Nephron progenitor cell (in vitro differentiated cells): Measurements from ENCODE around the gene FNDC3B.
"Not testable (repeated sequence)": the region's sequence is repeated elsewhere in the genome, so short reads cannot be mapped to it uniquely, and the experiment has no call there.

Experiments
- DNase-seq: peaks from one replicate; pipeline ENCODE4 v3.0.0; 2021
- H3K27ac Mint-ChIP-seq: 2 replicates; pipeline ENCODE4 v1.8.0; 2021; ENCODE audit warnings: mild to moderate bottlenecking, moderate library complexity, mixed read lengths
- H3K27me3 Mint-ChIP-seq: 2 replicates; pipeline ENCODE4 v1.8.0; 2021; ENCODE audit warnings: mild to moderate bottlenecking, low read depth, mixed read lengths; ENCODE audit not compliant: poor library complexity
- H3K36me3 Mint-ChIP-seq: 2 replicates; pipeline ENCODE4 v1.8.0; 2021; ENCODE audit warnings: low read depth, mixed read lengths
- H3K4me1 Mint-ChIP-seq: 2 replicates; pipeline ENCODE4 v1.8.0; 2021; ENCODE audit warnings: mixed read lengths
- H3K4me3 Mint-ChIP-seq: 2 replicates; pipeline ENCODE4 v1.8.0; 2021; ENCODE audit warnings: mild to moderate bottlenecking, moderate library complexity, mixed read lengths
- H3K9me3 Mint-ChIP-seq: 2 replicates; pipeline ENCODE4 v1.8.0; 2021; ENCODE audit warnings: mild to moderate bottlenecking, moderate library complexity, mixed read lengths
- CTCF ChIP-seq: fragments of 200-600 bp; sonication (generic); IDR thresholded peaks from 2 replicates; pipeline ENCODE4 v1.5.0; 2021; ENCODE audit warnings: antibody characterized with exemption

The FNDC3B gene

GRCh38 chr3:172235698-172236097 is 196.3 kb downstream of the FNDC3B start:
- Mint-ChIP-seq H3K36me3 (peaks cover 56% of the 10 kb centered on the region), H3K27me3 (no peaks in the 10 kb centered on the region), H3K4me1 (no peaks in the 10 kb centered on the region), H3K4me3 (no peak overlapping the region), H3K9me3 (peaks cover 22% of the 10 kb centered on the region), H3K27ac (no peak overlapping the region)
- TF ChIP-seq CTCF, result no peak
- DNase-seq, result no peak

- no peaks in the 10 kb centered on the region for H3K4me1 Mint-ChIP-seq
- H3K27ac Mint-ChIP-seq, result peak overlapping the region; percentile 39
- TF ChIP-seq CTCF, result no peak
- H3K36me3 Mint-ChIP-seq, result peaks cover 59% of the 10 kb centered on the region
- H3K9me3 Mint-ChIP-seq, result peaks cover 35% of the 10 kb centered on the region
- peaks cover 4% of the 10 kb centered on the region for H3K27me3 Mint-ChIP-seq
- DNase-seq, result no peak
- H3K4me3 Mint-ChIP-seq, result no peak overlapping the region
These were observed 197.7 kb downstream of the FNDC3B start for GRCh38 chr3:172236771-172237742.

- H3K4me1 Mint-ChIP-seq, result no peaks in the 10 kb centered on the region
- no peak for TF ChIP-seq CTCF
- no peak for DNase-seq
These were observed 198.8 kb downstream of the FNDC3B start for GRCh38 chr3:172238188-172238587.

GRCh38 chr3:172239218-172239790 is 199.9 kb downstream of the FNDC3B start:
- no peak for DNase-seq
- Mint-ChIP-seq H3K4me3 (no peak overlapping the region), H3K27ac (peak overlapping the region; percentile 91), H3K27me3 (peaks cover 4% of the 10 kb centered on the region), H3K36me3 (peaks cover 67% of the 10 kb centered on the region), H3K9me3 (peaks cover 58% of the 10 kb centered on the region), H3K4me1 (no peaks in the 10 kb centered on the region)
- TF ChIP-seq CTCF, result no peak

More at GRCh38 chr3:172238188-172238587, 198.8 kb downstream of the FNDC3B start:
- no peak overlapping the region for H3K27ac Mint-ChIP-seq
- peaks cover 46% of the 10 kb centered on the region for H3K9me3 Mint-ChIP-seq
- H3K4me3 Mint-ChIP-seq, result no peak overlapping the region
- peaks cover 63% of the 10 kb centered on the region for H3K36me3 Mint-ChIP-seq
- peaks cover 4% of the 10 kb centered on the region for H3K27me3 Mint-ChIP-seq

GRCh38 chr3:172241405-172241804 is 202.0 kb downstream of the FNDC3B start:
- H3K27ac Mint-ChIP-seq, result no peak overlapping the region
- TF ChIP-seq CTCF, result no peak
- no peak for DNase-seq
- H3K4me3 Mint-ChIP-seq, result no peak overlapping the region
- H3K27me3 Mint-ChIP-seq, result peaks cover 4% of the 10 kb centered on the region
- H3K9me3 Mint-ChIP-seq, result peaks cover 58% of the 10 kb centered on the region
- peaks cover 68% of the 10 kb centered on the region for H3K36me3 Mint-ChIP-seq
- peaks cover 5% of the 10 kb centered on the region for H3K4me1 Mint-ChIP-seq

GRCh38 chr3:172242471-172242870 is 203.1 kb downstream of the FNDC3B start:
- not testable (repeated sequence) for DNase-seq, H3K4me1 Mint-ChIP-seq, H3K27me3 Mint-ChIP-seq, H3K27ac Mint-ChIP-seq, H3K4me3 Mint-ChIP-seq
- Mint-ChIP-seq H3K36me3 (peaks cover 72% of the 10 kb centered on the region), H3K9me3 (peaks cover 58% of the 10 kb centered on the region)

GRCh38 chr3:172243376-172243775 is 204.0 kb downstream of the FNDC3B start:
- Mint-ChIP-seq H3K9me3 (peaks cover 57% of the 10 kb centered on the region), H3K36me3 (peaks cover 71% of the 10 kb centered on the region)
- not testable (repeated sequence) for H3K27me3 Mint-ChIP-seq, H3K4me1 Mint-ChIP-seq, DNase-seq, H3K4me3 Mint-ChIP-seq, H3K27ac Mint-ChIP-seq
